Activated naive CD8-positive, alpha-beta T cell treated with anti-CD3 and anti-CD28 coated beads for 36 hours (primary cell): ENCODE results near the gene RXRA. TPM values are rescaled to one million over a fixed set of nuclear protein-coding genes. Genes with fewer than 3 reads are reported as not detected.

ENCODE experiments used
- DNase-seq: peaks from one replicate; pipeline ENCODE4 v3.0.0; 2021
- H3K27ac Mint-ChIP-seq: one replicate; pipeline ENCODE4 v1.8.0; 2022; ENCODE audit warnings: mild to moderate bottlenecking, moderate library complexity, mixed read lengths
- H3K27me3 Mint-ChIP-seq: one replicate; pipeline ENCODE4 v1.8.0; 2022; ENCODE audit warnings: mild to moderate bottlenecking, mixed read lengths
- H3K36me3 Mint-ChIP-seq: one replicate; pipeline ENCODE4 v1.8.0; 2021; ENCODE audit warnings: mild to moderate bottlenecking, mixed read lengths
- H3K4me1 Mint-ChIP-seq: one replicate; pipeline ENCODE4 v1.8.0; 2021; ENCODE audit warnings: mixed read lengths
- H3K4me3 Mint-ChIP-seq: one replicate; pipeline ENCODE4 v1.8.0; 2022; ENCODE audit warnings: mild to moderate bottlenecking, moderate library complexity, mixed read lengths
- H3K9me3 Mint-ChIP-seq: one replicate; pipeline ENCODE4 v1.8.0; 2022; ENCODE audit warnings: mixed read lengths
- total RNA-seq, 2 experiments: library from RNA; stranded (reverse); gene quantifications; one replicate each; pipeline ENCODE4 v1.2.3, GENCODE V29; 2021

The RXRA gene
- total RNA-seq, 2 experiments from 2014 or later = 11.0 to 11.4 TPM

GRCh38 chr9:134433909-134434882 lies 107.9 kb downstream of the RXRA start:
- no peaks in the 10 kb centered on the region for H3K27me3 Mint-ChIP-seq
- no peak overlapping the region for H3K4me3 Mint-ChIP-seq
- no peaks in the 10 kb centered on the region for H3K36me3 Mint-ChIP-seq

GRCh38 chr9:134434894-134435506 lies 108.7 kb downstream of the RXRA start:
- Mint-ChIP-seq H3K36me3 (no peaks in the 10 kb centered on the region), H3K27ac (no peak overlapping the region), H3K9me3 (no peaks in the 10 kb centered on the region), H3K27me3 (peaks cover 5% of the 10 kb centered on the region), H3K4me1 (no peaks in the 10 kb centered on the region), H3K4me3 (no peak overlapping the region)
- DNase-seq = no peak

More at GRCh38 chr9:134433909-134434882, 107.9 kb downstream of the RXRA start:
- no peaks in the 10 kb centered on the region for H3K9me3 Mint-ChIP-seq
- H3K27ac Mint-ChIP-seq = no peak overlapping the region
- no peaks in the 10 kb centered on the region for H3K4me1 Mint-ChIP-seq
- no peak for DNase-seq

GRCh38 chr9:134435550-134436378 lies 109.5 kb downstream of the RXRA start:
- Mint-ChIP-seq H3K36me3 (no peaks in the 10 kb centered on the region), H3K4me3 (no peak overlapping the region), H3K27me3 (peaks cover 10% of the 10 kb centered on the region), H3K9me3 (no peaks in the 10 kb centered on the region), H3K27ac (no peak overlapping the region), H3K4me1 (no peaks in the 10 kb centered on the region)
- no peak for DNase-seq

- Mint-ChIP-seq H3K36me3 (no peaks in the 10 kb centered on the region), H3K4me3 (no peak overlapping the region), H3K27ac (no peak overlapping the region), H3K9me3 (no peaks in the 10 kb centered on the region), H3K4me1 (no peaks in the 10 kb centered on the region), H3K27me3 (peaks cover 15% of the 10 kb centered on the region)
- DNase-seq = no peak
Measured at GRCh38 chr9:134436379-134436762, 110.1 kb downstream of the RXRA start.

GRCh38 chr9:134436911-134437310 lies 110.7 kb downstream of the RXRA start:
- H3K9me3 Mint-ChIP-seq = no peaks in the 10 kb centered on the region
- no peak for DNase-seq
- no peak overlapping the region for H3K4me3 Mint-ChIP-seq
- H3K36me3 Mint-ChIP-seq = no peaks in the 10 kb centered on the region
- H3K27me3 Mint-ChIP-seq = peaks cover 20% of the 10 kb centered on the region
- no peaks in the 10 kb centered on the region for H3K4me1 Mint-ChIP-seq
- H3K27ac Mint-ChIP-seq = no peak overlapping the region

GRCh38 chr9:134437403-134438194 lies 111.3 kb downstream of the RXRA start:
- H3K36me3 Mint-ChIP-seq = no peaks in the 10 kb centered on the region
- H3K27ac Mint-ChIP-seq = no peak overlapping the region
- H3K4me1 Mint-ChIP-seq = no peaks in the 10 kb centered on the region
- H3K9me3 Mint-ChIP-seq = no peaks in the 10 kb centered on the region
- H3K4me3 Mint-ChIP-seq = no peak overlapping the region
- no peak for DNase-seq
- H3K27me3 Mint-ChIP-seq = peaks cover 27% of the 10 kb centered on the region

- no peaks in the 10 kb centered on the region for H3K9me3 Mint-ChIP-seq
- H3K27ac Mint-ChIP-seq = no peak overlapping the region
- peaks cover 3% of the 10 kb centered on the region for H3K4me1 Mint-ChIP-seq
- DNase-seq = no peak
- no peak overlapping the region for H3K4me3 Mint-ChIP-seq
- no peaks in the 10 kb centered on the region for H3K36me3 Mint-ChIP-seq
- H3K27me3 Mint-ChIP-seq = peaks cover 30% of the 10 kb centered on the region
Measured at GRCh38 chr9:134438195-134438788, 112.0 kb downstream of the RXRA start.

GRCh38 chr9:134439368-134439784 lies 113.1 kb downstream of the RXRA start:
- Mint-ChIP-seq H3K4me1 (peaks cover 7% of the 10 kb centered on the region), H3K36me3 (no peaks in the 10 kb centered on the region), H3K27me3 (peaks cover 30% of the 10 kb centered on the region), H3K4me3 (no peak overlapping the region), H3K27ac (no peak overlapping the region), H3K9me3 (no peaks in the 10 kb centered on the region)
- DNase-seq = no peak

- Mint-ChIP-seq H3K27me3 (peaks cover 30% of the 10 kb centered on the region), H3K9me3 (no peaks in the 10 kb centered on the region), H3K4me1 (peaks cover 7% of the 10 kb centered on the region), H3K36me3 (no peaks in the 10 kb centered on the region), H3K4me3 (no peak overlapping the region), H3K27ac (no peak overlapping the region)
- no peak for DNase-seq
Measured at GRCh38 chr9:134440636-134441226, 114.5 kb downstream of the RXRA start.

- no peaks in the 10 kb centered on the region for H3K36me3 Mint-ChIP-seq
- H3K9me3 Mint-ChIP-seq = no peaks in the 10 kb centered on the region
- no peak for DNase-seq
- peaks cover 7% of the 10 kb centered on the region for H3K4me1 Mint-ChIP-seq
- H3K27me3 Mint-ChIP-seq = peaks cover 30% of the 10 kb centered on the region
- no peak overlapping the region for H3K4me3 Mint-ChIP-seq
- H3K27ac Mint-ChIP-seq = no peak overlapping the region
Measured at GRCh38 chr9:134441227-134442084, 115.2 kb downstream of the RXRA start.

GRCh38 chr9:134442085-134442474 lies 115.8 kb downstream of the RXRA start:
- DNase-seq = no peak
- Mint-ChIP-seq H3K36me3 (no peaks in the 10 kb centered on the region), H3K27me3 (peaks cover 30% of the 10 kb centered on the region), H3K4me3 (no peak overlapping the region), H3K9me3 (no peaks in the 10 kb centered on the region), H3K27ac (no peak overlapping the region), H3K4me1 (peaks cover 7% of the 10 kb centered on the region)

- Mint-ChIP-seq H3K27me3 (peaks cover 30% of the 10 kb centered on the region), H3K9me3 (no peaks in the 10 kb centered on the region), H3K4me3 (no peak overlapping the region), H3K36me3 (no peaks in the 10 kb centered on the region), H3K4me1 (peaks cover 7% of the 10 kb centered on the region), H3K27ac (no peak overlapping the region)
- no peak for DNase-seq
Measured at GRCh38 chr9:134442486-134443173, 116.4 kb downstream of the RXRA start.
